B cell (primary cell): Measurements from ENCODE around the gene KLF7.

Experiments used
- EZH2 ChIP-seq: IDR thresholded peaks from 2 replicates; pipeline ENCODE4 v1.6.1; 2012; ENCODE audit warnings: borderline replicate concordance, low read depth, mild to moderate bottlenecking, moderate library complexity, low read length; ENCODE audit not compliant: insufficient read depth, poor library complexity, severe bottlenecking
- TF ChIP-seq, protein P1 (sequence below): fragments of 200-600 bp; IDR thresholded peaks from one replicate; pipeline ENCODE4 v1.8.0; 2022; ENCODE audit warnings: antibody characterized with exemption, mild to moderate bottlenecking

DNA sequence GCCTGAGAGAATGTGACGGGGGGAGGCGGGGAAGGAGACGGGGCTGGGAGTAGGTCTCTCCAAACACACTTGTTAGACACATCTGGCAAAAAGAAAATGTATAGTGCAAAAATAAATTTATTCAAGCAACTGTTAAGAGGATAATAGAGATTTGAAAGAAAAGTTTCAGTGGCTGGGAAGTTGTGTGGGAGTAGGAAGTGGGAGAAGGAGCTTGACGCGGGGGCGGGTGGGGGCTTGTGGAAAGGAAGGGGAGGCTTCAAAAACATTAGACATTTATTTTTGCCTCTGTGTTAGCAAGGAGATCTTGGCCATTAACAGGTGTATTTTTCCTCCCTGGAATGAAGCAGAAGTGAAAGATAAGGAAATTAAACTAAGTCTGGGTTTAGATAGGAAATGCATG is 90.3 kb downstream of the KLF7 start:
- TF ChIP-seq, protein P1, sequence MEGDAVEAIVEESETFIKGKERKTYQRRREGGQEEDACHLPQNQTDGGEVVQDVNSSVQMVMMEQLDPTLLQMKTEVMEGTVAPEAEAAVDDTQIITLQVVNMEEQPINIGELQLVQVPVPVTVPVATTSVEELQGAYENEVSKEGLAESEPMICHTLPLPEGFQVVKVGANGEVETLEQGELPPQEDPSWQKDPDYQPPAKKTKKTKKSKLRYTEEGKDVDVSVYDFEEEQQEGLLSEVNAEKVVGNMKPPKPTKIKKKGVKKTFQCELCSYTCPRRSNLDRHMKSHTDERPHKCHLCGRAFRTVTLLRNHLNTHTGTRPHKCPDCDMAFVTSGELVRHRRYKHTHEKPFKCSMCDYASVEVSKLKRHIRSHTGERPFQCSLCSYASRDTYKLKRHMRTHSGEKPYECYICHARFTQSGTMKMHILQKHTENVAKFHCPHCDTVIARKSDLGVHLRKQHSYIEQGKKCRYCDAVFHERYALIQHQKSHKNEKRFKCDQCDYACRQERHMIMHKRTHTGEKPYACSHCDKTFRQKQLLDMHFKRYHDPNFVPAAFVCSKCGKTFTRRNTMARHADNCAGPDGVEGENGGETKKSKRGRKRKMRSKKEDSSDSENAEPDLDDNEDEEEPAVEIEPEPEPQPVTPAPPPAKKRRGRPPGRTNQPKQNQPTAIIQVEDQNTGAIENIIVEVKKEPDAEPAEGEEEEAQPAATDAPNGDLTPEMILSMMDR = no peak
- TF ChIP-seq EZH2 = no peak
